ENCODE data around the gene ZNRF2. TPM values are rescaled to one million over a fixed set of nuclear protein-coding genes. Genes with fewer than 3 reads are reported as not detected.
A peak's percentile ranks its signal among the peaks of the same experiment; 100 is the strongest.

ZNRF2 gene
- polyA plus RNA-seq, 1 of the 3 experiments (the other 2 are of a cell fraction), result 4.0 TPM

DNA sequence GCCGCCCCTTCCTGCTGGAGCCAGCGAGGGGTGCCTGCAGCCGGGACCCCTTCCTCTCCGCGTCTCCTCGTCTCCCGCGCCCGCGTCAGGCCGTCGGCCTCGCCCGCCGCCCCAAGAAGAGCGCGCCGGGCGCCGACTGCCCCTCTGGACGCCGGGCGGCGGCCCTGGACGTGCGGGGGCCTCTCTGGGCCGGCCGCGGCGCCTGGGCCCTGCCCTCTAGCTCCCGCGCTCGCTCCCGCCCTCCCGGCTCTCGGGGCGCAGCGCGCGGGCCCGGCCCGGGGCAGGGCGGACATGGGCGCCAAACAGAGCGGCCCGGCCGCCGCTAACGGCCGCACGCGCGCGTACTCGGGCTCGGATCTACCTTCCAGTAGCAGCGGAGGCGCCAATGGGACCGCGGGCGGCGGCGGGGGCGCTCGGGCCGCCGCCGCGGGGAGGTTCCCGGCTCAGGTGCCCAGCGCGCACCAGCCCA lies 704 bp downstream of the ZNRF2 start:
- H3K9me2 ChIP-seq, result no peaks in the 10 kb centered on the region
- ChIA-PET POLR2A (no interaction called here), CTCF (interaction anchor here (1.0 to 4.6 kb wide), 8 partner anchors 10 to 364 kb away, joined by 3 to 21 read pairs (median 3); no protein-coding TSS in a partner anchor)
- peak overlapping the region; percentile 70; the same call in 1 of the 2 replicates for H3K4me2 ChIP-seq
- 0 out of 4 replicates have a peak, but pooled peaks of 1 of the 2 experiments have one; percentile 2 for TF ChIP-seq EP300 (IDR thresholded peaks at IDR 0.05; ENCODE audit: borderline replicate concordance in 1 of 2, low read depth in 1 of 2, low read length in 1 of 2)
- no peak for TF ChIP-seq SIN3A (IDR thresholded peaks at IDR 0.05; ENCODE audit: borderline replicate concordance, low read depth, low read length)
- peak overlapping the region; percentile 82 for H3K9ac ChIP-seq
- peak overlapping the region; percentile 56; the same call in 1 of the 2 replicates for H2AFZ ChIP-seq (ENCODE audit: low read depth)
- H3K79me2 ChIP-seq (ENCODE audit: insufficient read depth), result peaks cover 42% of the 10 kb centered on the region
- H3F3A ChIP-seq (replicated peaks; ENCODE audit: insufficient read depth), result peaks cover 14% of the 10 kb centered on the region
- H3K36me3 ChIP-seq (replicated peaks in 1 of 2; ENCODE audit: control insufficient read depth in 1 of 2, insufficient read depth in 2 of 2, low read length in 1 of 2), result no peaks in the 10 kb centered on the region
- peak overlapping the region; percentile 83 to 94 for H3K27ac ChIP-seq (ENCODE audit: low read depth in 2 of 2, low read length in 1 of 2)
- no peaks in the 10 kb centered on the region for H4K20me1 ChIP-seq (ENCODE audit: insufficient read depth)
- DNase-seq, result peak; percentile 74
- no peaks in the 10 kb centered on the region for H3K9me3 ChIP-seq
- 0% methylated on average over 4 of the region's 72 CpGs for WGBS (ENCODE audit: low lambda C conversion rate)
- peak overlapping the region; percentile 92 to 97 for H3K4me3 ChIP-seq (ENCODE audit: low read depth in 2 of 2, low read length in 1 of 2)
- peaks cover 5 to 10% of the 10 kb centered on the region in 2 experiments; a peak in 3 of 4 replicates for H3K4me1 ChIP-seq (ENCODE audit: control insufficient read depth in 1 of 2, insufficient read depth in 2 of 2, low read depth in 1 of 2, low read length in 1 of 2)
- no peaks in the 10 kb centered on the region for H3K27me3 ChIP-seq (ENCODE audit: insufficient read depth)

DNA sequence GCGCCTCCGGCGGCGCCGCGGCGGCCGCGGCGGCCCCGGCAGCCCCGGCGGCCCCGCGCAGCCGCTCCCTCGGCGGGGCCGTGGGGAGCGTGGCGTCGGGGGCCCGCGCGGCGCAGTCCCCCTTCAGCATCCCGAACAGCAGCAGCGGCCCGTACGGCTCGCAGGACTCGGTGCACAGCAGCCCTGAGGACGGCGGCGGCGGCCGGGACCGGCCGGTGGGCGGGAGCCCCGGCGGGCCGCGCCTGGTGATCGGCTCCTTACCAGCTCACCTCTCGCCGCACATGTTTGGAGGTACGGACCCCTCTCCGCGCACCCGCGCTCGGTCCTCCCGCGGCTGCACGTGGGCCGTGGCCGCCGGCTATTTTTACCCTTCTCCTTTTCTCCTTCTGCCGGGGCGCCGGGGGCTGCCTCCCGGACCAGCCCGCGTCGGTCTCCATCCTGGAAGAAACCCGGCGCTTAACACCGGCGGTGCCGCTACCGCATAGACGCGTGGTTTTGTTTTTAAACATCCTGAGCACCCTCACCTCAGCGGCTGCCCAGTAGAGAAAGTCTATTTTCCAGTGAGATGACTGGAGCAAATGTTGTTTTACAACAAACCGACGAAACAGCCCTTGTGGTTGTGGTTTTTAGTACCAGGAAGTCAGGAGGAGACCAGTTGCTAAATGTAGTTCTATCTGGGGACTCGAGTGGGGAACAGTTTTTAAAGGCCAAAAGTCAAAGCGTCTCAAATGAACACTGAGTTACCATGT lies 1.3 kb downstream of the ZNRF2 start:
- Histone ChIP-seq H3F3A (replicated peaks; ENCODE audit: insufficient read depth) (peaks cover 14% of the 10 kb centered on the region), H3K9ac (peak overlapping the region; percentile 67), H3K36me3 (replicated peaks in 1 of 2; ENCODE audit: control insufficient read depth in 1 of 2, insufficient read depth in 2 of 2, low read length in 1 of 2) (no peaks in the 10 kb centered on the region), H3K4me2 (peak overlapping the region; percentile 75), H3K4me1 (ENCODE audit: control insufficient read depth in 1 of 2, insufficient read depth in 2 of 2, low read depth in 1 of 2, low read length in 1 of 2) (peaks cover 5 to 12% of the 10 kb centered on the region in 2 experiments; a peak in 3 of 4 replicates), H4K20me1 (ENCODE audit: insufficient read depth) (no peaks in the 10 kb centered on the region), H3K79me2 (ENCODE audit: insufficient read depth) (peaks cover 48% of the 10 kb centered on the region), H3K9me3 (no peaks in the 10 kb centered on the region), H3K27ac (ENCODE audit: low read depth in 2 of 2, low read length in 1 of 2) (peak overlapping the region; percentile 39 to 94), H3K9me2 (no peaks in the 10 kb centered on the region), H2AFZ (ENCODE audit: low read depth) (peak overlapping the region; percentile 91), H3K4me3 (ENCODE audit: low read depth in 2 of 2, low read length in 1 of 2) (peak overlapping the region; percentile 92 to 97), H3K27me3 (ENCODE audit: insufficient read depth) (no peaks in the 10 kb centered on the region)
- POLR2A ChIA-PET, result no interaction called here
- peak; percentile 73 for DNase-seq
- CTCF ChIA-PET, result interaction anchor here (0.6 to 4.6 kb wide), 9 partner anchors 10 to 365 kb away, joined by 3 to 21 read pairs (median 3); no protein-coding TSS in a partner anchor
- under 1% methylated on average over 38 of the region's 79 CpGs for WGBS (ENCODE audit: low lambda C conversion rate)
- TF ChIP-seq MEF2A (IDR thresholded peaks at IDR 0.05; ENCODE audit: borderline replicate concordance, low read depth) (no peak), ELF1 (IDR thresholded peaks at IDR 0.05) (peak; percentile 31; the same call in 1 of the 2 replicates), NRF1 (IDR thresholded peaks at IDR 0.05; ENCODE audit: low read depth, low read length) (no peak), FOXJ3 (CRISPR knock-in tag; IDR thresholded peaks at IDR 0.05) (no peak), TEAD4 (IDR thresholded peaks at IDR 0.05; ENCODE audit: borderline replicate concordance, insufficient read depth) (no peak), JUND (IDR thresholded peaks at IDR 0.05) (no peak), EP300 (IDR thresholded peaks at IDR 0.05; ENCODE audit: borderline replicate concordance in 1 of 2, low read depth in 1 of 2, low read length in 1 of 2) (no peak), RXRA (IDR thresholded peaks at IDR 0.05; ENCODE audit: borderline replicate concordance, low read depth) (no peak), MXI1 (IDR thresholded peaks at IDR 0.05; ENCODE audit: low read depth, low read length) (peak; percentile 61), TCF12 (IDR thresholded peaks at IDR 0.05) (no peak), YY1 (IDR thresholded peaks at IDR 0.05; ENCODE audit: low read depth) (no peak), SMC3 (IDR thresholded peaks at IDR 0.05; ENCODE audit: low read depth, low read length) (no peak), FOSL2 (IDR thresholded peaks at IDR 0.05; ENCODE audit: borderline replicate concordance, low read depth) (no peak), GATA2 (CRISPR knock-in tag; IDR thresholded peaks at IDR 0.05) (no peak), RCOR1 (IDR thresholded peaks at IDR 0.05; ENCODE audit: low read length) (no peak), RAD21 (IDR thresholded peaks at IDR 0.05; ENCODE audit: low read length) (no peak), RFX5 (IDR thresholded peaks at IDR 0.05; ENCODE audit: low read length) (no peak), SIN3A (IDR thresholded peaks at IDR 0.05; ENCODE audit: borderline replicate concordance, low read depth, low read length) (peak; percentile 73; the same call in 1 of the 2 replicates)
- TF ChIP-seq, protein P1, sequence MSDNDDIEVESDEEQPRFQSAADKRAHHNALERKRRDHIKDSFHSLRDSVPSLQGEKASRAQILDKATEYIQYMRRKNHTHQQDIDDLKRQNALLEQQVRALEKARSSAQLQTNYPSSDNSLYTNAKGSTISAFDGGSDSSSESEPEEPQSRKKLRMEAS (IDR thresholded peaks at IDR 0.05; ENCODE audit: low read depth), result no peak
- TF ChIP-seq, protein P2, sequence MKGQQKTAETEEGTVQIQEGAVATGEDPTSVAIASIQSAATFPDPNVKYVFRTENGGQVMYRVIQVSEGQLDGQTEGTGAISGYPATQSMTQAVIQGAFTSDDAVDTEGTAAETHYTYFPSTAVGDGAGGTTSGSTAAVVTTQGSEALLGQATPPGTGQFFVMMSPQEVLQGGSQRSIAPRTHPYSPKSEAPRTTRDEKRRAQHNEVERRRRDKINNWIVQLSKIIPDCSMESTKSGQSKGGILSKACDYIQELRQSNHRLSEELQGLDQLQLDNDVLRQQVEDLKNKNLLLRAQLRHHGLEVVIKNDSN (IDR thresholded peaks at IDR 0.05; ENCODE audit: borderline replicate concordance, low read depth), result no peak
- TF ChIP-seq, protein P3, sequence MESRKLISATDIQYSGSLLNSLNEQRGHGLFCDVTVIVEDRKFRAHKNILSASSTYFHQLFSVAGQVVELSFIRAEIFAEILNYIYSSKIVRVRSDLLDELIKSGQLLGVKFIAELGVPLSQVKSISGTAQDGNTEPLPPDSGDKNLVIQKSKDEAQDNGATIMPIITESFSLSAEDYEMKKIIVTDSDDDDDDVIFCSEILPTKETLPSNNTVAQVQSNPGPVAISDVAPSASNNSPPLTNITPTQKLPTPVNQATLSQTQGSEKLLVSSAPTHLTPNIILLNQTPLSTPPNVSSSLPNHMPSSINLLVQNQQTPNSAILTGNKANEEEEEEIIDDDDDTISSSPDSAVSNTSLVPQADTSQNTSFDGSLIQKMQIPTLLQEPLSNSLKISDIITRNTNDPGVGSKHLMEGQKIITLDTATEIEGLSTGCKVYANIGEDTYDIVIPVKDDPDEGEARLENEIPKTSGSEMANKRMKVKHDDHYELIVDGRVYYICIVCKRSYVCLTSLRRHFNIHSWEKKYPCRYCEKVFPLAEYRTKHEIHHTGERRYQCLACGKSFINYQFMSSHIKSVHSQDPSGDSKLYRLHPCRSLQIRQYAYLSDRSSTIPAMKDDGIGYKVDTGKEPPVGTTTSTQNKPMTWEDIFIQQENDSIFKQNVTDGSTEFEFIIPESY (IDR thresholded peaks at IDR 0.05; ENCODE audit: borderline replicate concordance, low read depth), result no peak
- TF ChIP-seq, protein P4, sequence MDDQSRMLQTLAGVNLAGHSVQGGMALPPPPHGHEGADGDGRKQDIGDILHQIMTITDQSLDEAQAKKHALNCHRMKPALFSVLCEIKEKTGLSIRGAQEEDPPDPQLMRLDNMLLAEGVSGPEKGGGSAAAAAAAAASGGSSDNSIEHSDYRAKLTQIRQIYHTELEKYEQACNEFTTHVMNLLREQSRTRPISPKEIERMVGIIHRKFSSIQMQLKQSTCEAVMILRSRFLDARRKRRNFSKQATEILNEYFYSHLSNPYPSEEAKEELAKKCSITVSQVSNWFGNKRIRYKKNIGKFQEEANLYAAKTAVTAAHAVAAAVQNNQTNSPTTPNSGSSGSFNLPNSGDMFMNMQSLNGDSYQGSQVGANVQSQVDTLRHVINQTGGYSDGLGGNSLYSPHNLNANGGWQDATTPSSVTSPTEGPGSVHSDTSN (IDR thresholded peaks at IDR 0.05), result no peak
